ENCODE data around the gene SLX4IP. TPM values are rescaled to one million over a fixed set of nuclear protein-coding genes. Genes with fewer than 3 reads are reported as not detected.
A peak's percentile ranks its signal among the peaks of the same experiment; 100 is the strongest.

The SLX4IP gene
- total RNA-seq, 1 donor, result 4.0 TPM

GRCh38 chr20:10619427-10619826 is 184.3 kb downstream of the SLX4IP start:
- H4K20me1 ChIP-seq (ENCODE audit: insufficient read depth, low read length), result no peaks in the 10 kb centered on the region
- H3K27ac ChIP-seq (ENCODE audit: low read depth, low read length), result peak overlapping the region; percentile 86
- H2AFZ ChIP-seq (ENCODE audit: low read length), result no peak overlapping the region
- H3K4me2 ChIP-seq (ENCODE audit: insufficient read depth, low read length), result peak overlapping the region; percentile 20
- TF ChIP-seq, protein P1, sequence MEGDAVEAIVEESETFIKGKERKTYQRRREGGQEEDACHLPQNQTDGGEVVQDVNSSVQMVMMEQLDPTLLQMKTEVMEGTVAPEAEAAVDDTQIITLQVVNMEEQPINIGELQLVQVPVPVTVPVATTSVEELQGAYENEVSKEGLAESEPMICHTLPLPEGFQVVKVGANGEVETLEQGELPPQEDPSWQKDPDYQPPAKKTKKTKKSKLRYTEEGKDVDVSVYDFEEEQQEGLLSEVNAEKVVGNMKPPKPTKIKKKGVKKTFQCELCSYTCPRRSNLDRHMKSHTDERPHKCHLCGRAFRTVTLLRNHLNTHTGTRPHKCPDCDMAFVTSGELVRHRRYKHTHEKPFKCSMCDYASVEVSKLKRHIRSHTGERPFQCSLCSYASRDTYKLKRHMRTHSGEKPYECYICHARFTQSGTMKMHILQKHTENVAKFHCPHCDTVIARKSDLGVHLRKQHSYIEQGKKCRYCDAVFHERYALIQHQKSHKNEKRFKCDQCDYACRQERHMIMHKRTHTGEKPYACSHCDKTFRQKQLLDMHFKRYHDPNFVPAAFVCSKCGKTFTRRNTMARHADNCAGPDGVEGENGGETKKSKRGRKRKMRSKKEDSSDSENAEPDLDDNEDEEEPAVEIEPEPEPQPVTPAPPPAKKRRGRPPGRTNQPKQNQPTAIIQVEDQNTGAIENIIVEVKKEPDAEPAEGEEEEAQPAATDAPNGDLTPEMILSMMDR (IDR thresholded peaks at IDR 0.05; ENCODE audit: extremely low read depth, low read depth, low read length), result no peak
- H3K36me3 ChIP-seq (ENCODE audit: insufficient read depth, low read length), result no peaks in the 10 kb centered on the region
- no peaks in the 10 kb centered on the region for H3K27me3 ChIP-seq (ENCODE audit: insufficient read depth, low read length)
- DNase-seq (ENCODE audit: insufficient read length, low spot score, missing footprints), result peak; percentile 73
- no peaks in the 10 kb centered on the region for H3K9me3 ChIP-seq (ENCODE audit: low read depth, low read length)
- H3K4me3 ChIP-seq (ENCODE audit: insufficient read depth, low read length), result no peak overlapping the region
- peaks cover 30% of the 10 kb centered on the region for H3K4me1 ChIP-seq (ENCODE audit: insufficient read depth, low read length)
- no peaks in the 10 kb centered on the region for H3K79me2 ChIP-seq (ENCODE audit: insufficient read depth, low read length)

DNA sequence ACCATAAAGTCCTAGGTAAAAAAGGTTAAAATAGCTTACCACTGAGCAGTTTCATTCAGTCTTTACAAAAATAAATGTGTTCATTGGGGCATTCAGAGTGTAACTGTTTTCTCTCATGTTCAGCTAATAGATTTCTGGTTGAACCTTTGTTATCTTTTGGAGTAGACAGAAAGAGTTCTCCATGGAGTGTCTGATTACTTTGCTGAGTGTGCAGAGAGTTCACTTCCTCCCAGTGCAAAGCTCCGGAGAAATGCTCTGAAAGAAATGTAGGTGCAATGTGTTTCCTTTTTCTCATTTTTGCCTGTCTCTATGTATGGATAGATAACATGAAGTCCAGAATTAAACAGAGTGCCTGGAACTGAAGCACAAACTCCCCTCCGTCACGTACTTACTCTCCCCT is 186.0 kb downstream of the SLX4IP start:
- no peaks in the 10 kb centered on the region for H4K20me1 ChIP-seq (ENCODE audit: insufficient read depth, low read length)
- no peaks in the 10 kb centered on the region for H3K9me3 ChIP-seq (ENCODE audit: low read depth, low read length)
- peaks cover 30% of the 10 kb centered on the region for H3K4me1 ChIP-seq (ENCODE audit: insufficient read depth, low read length)
- H3K27ac ChIP-seq (ENCODE audit: low read depth, low read length), result no peak overlapping the region
- H3K27me3 ChIP-seq (ENCODE audit: insufficient read depth, low read length), result no peaks in the 10 kb centered on the region
- TF ChIP-seq, protein P1 (IDR thresholded peaks at IDR 0.05; ENCODE audit: extremely low read depth, low read depth, low read length), result no peak
- H2AFZ ChIP-seq (ENCODE audit: low read length), result no peak overlapping the region
- H3K4me2 ChIP-seq (ENCODE audit: insufficient read depth, low read length), result no peak overlapping the region
- H3K79me2 ChIP-seq (ENCODE audit: insufficient read depth, low read length), result no peaks in the 10 kb centered on the region
- no peaks in the 10 kb centered on the region for H3K36me3 ChIP-seq (ENCODE audit: insufficient read depth, low read length)
- DNase-seq (ENCODE audit: insufficient read length, low spot score, missing footprints), result no peak
- no peak overlapping the region for H3K4me3 ChIP-seq (ENCODE audit: insufficient read depth, low read length)

- H3K27ac ChIP-seq (ENCODE audit: low read depth, low read length), result peak overlapping the region; percentile 80
- peaks cover 30% of the 10 kb centered on the region for H3K4me1 ChIP-seq (ENCODE audit: insufficient read depth, low read length)
- H2AFZ ChIP-seq (ENCODE audit: low read length), result peak overlapping the region; percentile 38
Observed at GRCh38 chr20:10622657-10623418, 187.7 kb downstream of the SLX4IP start.

DNA sequence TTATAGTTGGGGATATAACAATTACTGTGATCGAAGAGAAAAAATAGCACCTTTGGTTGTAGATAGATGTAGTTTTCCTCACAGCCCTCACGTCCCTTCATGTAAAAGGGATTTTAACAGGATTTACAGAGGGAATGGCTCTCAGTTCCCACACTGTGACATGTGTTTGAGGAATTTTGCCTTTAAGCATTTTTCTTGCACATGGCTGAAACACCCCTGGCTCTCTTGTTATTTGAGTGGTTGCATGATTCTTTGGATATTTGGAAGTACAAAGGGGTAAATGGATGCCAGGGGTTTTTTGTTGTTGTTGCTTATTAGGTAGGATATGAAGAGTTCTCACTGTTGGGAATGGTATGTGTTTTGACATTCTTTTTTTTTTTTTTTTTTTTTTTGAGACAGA is 190.5 kb downstream of the SLX4IP start:
- H3K79me2 ChIP-seq (ENCODE audit: insufficient read depth, low read length), result no peaks in the 10 kb centered on the region
- H3K9me3 ChIP-seq (ENCODE audit: low read depth, low read length), result no peaks in the 10 kb centered on the region
- DNase-seq (ENCODE audit: insufficient read length, low spot score, missing footprints), result no peak
- TF ChIP-seq, protein P1 (IDR thresholded peaks at IDR 0.05; ENCODE audit: extremely low read depth, low read depth, low read length), result no peak
- H3K4me3 ChIP-seq (ENCODE audit: insufficient read depth, low read length), result no peak overlapping the region
- H3K36me3 ChIP-seq (ENCODE audit: insufficient read depth, low read length), result no peaks in the 10 kb centered on the region
- peaks cover 19% of the 10 kb centered on the region for H3K4me1 ChIP-seq (ENCODE audit: insufficient read depth, low read length)
- no peaks in the 10 kb centered on the region for H3K27me3 ChIP-seq (ENCODE audit: insufficient read depth, low read length)
- H4K20me1 ChIP-seq (ENCODE audit: insufficient read depth, low read length), result no peaks in the 10 kb centered on the region
- no peak overlapping the region for H2AFZ ChIP-seq (ENCODE audit: low read length)
- no peak overlapping the region for H3K4me2 ChIP-seq (ENCODE audit: insufficient read depth, low read length)
- H3K27ac ChIP-seq (ENCODE audit: low read depth, low read length), result no peak overlapping the region

More at GRCh38 chr20:10622657-10623418, 187.7 kb downstream of the SLX4IP start:
- H4K20me1 ChIP-seq (ENCODE audit: insufficient read depth, low read length), result no peaks in the 10 kb centered on the region
- peak overlapping the region; percentile 62 for H3K4me3 ChIP-seq (ENCODE audit: insufficient read depth, low read length)
- no peaks in the 10 kb centered on the region for H3K79me2 ChIP-seq (ENCODE audit: insufficient read depth, low read length)
- no peaks in the 10 kb centered on the region for H3K27me3 ChIP-seq (ENCODE audit: insufficient read depth, low read length)
- no peaks in the 10 kb centered on the region for H3K9me3 ChIP-seq (ENCODE audit: low read depth, low read length)
- TF ChIP-seq, protein P1 (IDR thresholded peaks at IDR 0.05; ENCODE audit: extremely low read depth, low read depth, low read length), result no peak
- DNase-seq (ENCODE audit: insufficient read length, low spot score, missing footprints), result peak; percentile 91
- H3K4me2 ChIP-seq (ENCODE audit: insufficient read depth, low read length), result peak overlapping the region; percentile 85
- H3K36me3 ChIP-seq (ENCODE audit: insufficient read depth, low read length), result no peaks in the 10 kb centered on the region
